Activated T-cell treated with anti-CD3 and anti-CD28 coated beads, Interleukin-2, amount 50 U/mL, for 1 hour (primary cell): ENCODE measurements around the gene COX6B2.

Experiments
- DNase-seq: peaks from one replicate; pipeline ENCODE4 v3.0.0-alpha.2; 2020

Gene COX6B2

DNA sequence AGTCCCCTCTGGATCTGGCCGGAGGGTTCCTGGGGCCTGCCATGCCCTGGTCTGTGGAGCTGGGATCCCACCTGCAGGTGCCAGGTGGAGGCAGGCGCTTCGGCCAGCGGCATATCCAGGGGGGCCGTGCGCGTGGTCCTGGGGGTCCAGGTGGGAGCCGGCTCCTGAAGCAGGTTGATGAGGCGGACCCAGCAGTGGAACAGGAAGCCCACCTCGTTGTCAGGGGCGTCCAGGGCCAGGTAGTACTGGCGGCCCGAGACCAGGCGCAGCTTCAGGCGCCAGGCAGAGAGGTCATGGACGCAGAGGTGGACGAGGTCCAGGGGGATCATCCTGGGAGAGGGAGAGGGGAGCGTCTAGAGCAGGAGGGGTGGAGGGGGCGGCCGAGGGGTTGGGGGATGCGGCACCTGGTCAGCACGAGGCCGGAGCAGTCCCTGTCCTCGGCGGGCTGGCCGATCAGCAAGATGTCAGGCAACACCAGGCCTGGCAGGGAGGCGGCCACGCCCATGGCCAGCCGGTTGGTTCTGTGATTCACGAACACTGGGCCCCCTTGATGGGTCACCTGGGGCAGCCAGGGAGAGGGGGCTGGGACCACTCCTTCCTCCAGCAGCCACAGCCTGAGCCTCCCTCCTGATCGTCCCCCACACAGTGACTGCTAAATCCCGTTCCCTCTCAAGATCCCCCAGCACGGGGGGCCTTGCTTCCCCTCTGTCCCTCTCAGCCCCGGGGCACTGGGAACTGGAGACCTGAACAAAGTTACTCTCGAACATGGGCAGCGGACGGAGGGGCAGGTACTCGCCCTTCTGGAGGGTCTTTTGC lies 7.9 kb upstream of the COX6B2 start:
- no peak for DNase-seq

DNA sequence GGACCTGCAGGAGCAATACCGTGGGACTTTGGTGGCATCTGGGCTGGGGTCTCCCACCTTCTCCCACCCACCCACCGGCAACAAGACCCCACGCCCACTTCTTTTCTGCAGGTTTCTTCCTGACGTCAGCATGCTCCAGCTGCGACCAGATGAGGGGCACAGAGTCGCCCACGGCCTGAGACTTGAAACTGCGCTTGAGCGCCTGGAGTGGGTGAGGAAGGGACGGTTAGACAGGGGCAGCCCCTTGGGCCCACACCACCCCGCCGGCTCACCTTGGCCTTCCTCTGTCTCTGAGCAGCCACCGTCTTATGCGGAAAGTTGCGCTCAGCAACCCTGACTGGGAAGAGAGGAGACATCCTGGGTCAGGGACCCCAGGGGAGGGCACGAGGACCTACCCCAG lies 6.4 kb upstream of the COX6B2 start:
- no peak for DNase-seq

DNA sequence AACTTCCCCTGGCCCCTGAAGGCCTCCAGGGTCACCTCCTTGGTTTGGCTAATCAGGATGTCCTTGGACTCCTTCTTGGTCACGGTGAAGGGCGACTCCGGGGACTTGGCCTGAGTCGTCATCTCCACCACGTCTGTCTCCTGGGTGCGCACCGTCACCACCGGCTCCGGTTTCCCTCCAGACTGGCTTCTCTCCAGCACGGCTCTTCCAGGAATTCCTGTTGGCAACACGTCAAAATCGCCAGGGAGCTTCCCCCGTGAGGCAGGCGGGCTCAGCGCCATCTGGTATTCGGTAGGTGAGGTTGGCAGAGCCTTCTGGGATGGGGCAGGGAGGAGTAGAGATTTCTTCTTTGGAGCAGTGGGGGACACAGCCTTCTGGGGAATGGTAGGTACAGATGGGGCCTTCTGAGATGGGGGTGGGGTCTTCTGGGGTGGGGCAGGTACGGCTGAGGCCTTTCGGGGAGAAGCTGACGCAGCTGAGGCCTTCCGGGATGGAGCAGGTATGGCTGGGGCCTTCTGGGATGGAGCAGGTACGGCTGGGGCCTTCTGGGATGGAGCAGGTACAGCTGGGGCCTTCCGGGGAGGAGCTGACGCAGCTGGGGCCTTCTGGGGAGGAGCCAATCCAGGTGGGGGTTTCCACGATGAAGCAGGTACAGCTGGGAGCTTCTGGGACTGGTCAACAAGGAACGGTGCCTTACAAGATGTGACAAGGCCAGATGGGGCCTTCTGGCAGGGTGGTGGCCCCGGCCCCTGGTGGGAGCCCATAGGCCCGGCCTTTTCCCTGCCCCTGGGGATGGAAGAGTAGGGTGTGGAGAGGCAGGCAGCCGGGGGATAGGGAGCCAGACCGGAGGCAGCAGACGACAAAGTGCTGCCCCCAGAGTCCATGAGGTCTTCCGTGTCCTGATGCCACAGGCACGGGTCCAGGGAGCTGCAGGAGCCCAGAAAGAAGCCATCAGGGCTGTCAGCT lies 4.7 kb upstream of the COX6B2 start:
- DNase-seq = no peak

DNA sequence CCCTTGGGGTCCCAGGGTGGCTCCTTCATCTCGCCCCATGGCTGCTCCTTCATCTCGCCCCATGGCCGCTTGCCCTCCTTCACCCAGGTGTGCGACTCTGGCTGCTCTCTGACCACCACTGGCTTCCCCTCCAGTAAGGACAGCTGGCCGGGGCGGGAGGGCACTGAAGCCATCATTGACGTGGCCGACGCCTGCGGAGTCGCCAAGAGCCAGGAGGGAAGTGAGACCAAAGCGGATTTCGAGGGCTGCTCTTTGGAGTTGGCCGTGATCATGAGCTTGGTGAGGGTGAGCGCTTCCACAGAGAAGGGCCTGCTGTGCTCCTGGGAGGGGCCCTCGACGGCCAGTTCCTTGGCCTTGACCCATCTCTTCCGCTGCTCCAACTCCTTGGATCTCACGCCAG lies 4.0 kb upstream of the COX6B2 start:
- DNase-seq = no peak

DNA sequence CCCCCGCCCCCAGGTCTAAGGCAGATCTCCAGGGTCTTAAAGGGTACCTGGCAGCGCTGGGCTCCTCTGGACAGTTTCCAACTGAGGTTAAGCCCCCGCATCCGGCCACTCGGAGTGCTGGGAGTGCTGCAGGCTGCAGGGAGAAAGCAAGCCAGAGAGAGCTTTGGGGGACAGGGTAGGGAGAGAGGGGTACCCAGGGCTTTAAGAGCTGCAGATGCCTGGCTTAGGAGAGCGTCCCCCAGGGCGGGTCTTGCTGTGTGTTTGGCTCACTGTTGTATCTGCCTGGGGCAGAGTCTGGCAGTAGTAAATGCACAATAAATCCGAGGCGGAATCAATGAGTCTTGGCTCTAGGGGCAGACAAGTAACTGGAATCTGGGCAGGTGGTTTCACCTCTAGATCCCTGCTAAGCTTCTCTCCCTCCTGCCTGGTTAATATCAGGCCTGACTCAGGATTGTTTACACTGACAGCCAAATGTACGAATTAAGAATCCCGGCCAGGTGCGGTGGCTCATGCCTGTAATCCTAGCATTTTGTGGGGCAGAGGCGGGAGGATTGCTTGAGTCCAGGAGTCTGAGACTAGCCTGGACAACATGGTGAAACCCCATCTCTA lies 798 bp upstream of the COX6B2 start:
- DNase-seq = no peak

DNA sequence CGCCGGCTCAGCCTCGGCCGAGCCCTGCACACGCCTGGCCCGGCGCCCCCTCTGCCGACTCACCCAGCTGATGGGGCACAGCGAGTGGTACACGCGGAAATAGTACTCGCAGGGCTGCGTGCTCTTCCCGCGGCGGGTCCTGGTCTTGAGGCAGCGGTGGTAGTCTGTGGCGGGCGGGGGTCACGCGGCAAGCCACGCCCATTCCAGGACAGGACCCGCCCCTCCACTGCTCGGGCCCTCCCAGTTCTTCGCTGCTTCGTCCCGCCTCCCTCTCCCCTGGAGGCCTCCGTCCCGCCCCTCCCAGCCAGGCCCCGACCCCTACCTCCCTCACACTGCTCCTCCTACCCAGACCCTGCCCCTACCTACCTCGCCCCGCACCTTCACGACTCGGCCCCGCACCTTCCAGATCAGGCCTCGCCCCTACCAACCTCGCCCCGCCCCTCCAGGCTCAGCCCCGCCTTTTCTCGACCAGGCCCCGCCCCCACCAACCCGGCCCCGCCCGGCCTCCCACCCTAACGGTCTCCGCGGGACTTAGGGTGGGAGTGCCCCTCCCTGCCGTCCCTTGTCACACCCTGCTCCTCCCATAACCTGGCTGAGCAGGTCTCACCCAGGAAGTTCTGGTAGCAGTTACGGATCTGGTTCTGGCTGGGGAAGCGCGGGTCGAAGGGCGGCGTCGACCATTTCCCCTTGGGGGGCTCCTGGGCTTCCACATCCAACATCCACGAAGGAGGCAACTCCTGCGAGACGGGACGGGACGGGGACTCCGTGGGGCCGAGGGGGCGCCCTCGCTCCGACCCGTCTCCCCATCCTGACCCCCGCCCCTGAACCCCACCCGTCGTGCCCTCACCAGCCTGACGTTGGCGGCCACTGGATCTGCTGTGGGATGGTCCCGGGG lies 469 bp downstream of the COX6B2 start:
- DNase-seq = peak; percentile 65

GRCh38 chr19:55353356-55353802 lies 1.1 kb downstream of the COX6B2 start:
- DNase-seq = no peak

DNA sequence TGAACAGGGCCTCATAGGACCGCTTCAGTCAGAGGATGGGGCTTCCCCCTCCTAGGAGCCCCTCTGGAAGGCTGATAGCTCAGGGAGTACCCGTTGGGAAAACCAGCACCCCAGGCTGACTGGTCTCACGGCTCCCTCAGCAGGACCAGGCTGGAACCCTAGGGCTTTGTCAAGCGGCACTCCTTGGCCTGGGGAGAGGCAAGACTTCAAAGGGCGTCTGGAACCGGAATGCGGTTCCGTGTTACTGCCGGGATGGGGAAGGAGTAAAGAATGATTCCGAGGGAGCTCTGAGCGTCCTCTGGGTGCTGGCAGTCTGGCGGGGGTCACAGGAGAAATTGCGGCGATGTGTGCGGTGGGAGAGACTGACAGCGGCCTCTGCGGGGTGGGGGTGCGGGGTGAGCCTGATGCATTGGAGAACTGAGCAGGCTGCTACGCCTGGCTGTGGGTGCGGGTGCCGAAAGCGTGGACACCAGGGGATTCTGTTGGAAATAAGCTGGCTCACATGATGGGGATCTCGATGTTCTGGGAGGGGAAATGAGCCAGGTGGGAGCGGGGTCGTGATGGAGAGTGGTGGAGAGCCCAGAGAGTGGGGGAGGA lies 1.9 kb downstream of the COX6B2 start:
- DNase-seq = no peak

DNA sequence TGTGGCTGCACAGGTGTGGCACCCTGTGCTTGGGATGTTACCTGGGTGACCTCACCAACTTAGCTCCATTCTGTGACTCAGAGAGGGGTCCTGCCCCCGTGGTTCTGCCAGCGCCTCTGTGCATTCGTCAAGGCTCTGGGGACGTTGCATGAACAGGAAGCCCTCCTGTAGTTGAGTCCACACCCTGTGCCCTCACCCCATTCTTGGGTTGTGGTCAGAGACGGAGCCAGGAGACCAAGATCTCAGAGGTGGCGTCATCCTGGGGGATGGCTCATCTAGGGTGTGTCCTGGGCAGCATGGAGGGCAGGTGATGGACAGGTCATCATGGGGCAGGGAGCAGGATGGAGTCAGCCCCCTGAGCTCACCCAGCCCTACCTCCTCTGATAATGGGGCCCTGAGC lies 2.5 kb downstream of the COX6B2 start:
- DNase-seq = no peak

GRCh38 chr19:55350620-55351315 lies 3.8 kb downstream of the COX6B2 start:
- no peak for DNase-seq

DNA sequence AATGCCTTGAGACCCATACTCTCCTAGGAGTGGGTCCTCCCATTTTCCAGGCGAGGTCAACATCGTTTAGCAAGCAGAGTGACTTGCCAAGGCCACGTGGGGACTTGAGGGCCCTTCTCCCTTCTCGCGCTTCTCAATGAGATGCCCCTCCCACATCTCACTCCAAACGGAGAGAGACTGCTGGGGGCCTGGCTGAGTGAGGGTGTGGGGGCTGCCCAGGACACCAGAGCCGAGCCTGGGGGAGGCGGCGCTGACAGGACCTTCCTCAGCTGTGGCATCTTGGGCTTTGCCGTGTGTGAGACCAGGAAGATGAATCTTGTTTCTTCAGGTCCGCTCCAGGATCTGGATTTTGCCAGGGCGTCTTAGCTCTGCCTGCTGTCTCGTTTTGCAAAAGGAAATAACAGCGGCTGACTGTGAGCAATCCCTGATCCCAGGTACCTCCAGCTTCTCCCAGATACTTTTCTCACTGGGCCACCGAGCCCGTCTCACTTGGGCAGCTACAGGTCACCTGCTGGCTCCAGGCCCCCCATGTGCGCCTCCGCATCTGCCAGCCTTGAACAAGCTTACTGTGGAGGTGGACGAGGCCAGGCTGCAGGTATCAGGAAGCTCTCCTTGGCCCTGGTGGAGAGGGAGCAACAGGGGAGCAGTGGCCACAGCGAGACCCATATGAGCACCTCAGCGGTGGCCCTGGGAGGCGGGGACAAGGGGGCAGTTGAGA lies 6.0 kb downstream of the COX6B2 start:
- no peak for DNase-seq

GRCh38 chr19:55347442-55348009 lies 7.0 kb downstream of the COX6B2 start:
- DNase-seq = no peak

DNA sequence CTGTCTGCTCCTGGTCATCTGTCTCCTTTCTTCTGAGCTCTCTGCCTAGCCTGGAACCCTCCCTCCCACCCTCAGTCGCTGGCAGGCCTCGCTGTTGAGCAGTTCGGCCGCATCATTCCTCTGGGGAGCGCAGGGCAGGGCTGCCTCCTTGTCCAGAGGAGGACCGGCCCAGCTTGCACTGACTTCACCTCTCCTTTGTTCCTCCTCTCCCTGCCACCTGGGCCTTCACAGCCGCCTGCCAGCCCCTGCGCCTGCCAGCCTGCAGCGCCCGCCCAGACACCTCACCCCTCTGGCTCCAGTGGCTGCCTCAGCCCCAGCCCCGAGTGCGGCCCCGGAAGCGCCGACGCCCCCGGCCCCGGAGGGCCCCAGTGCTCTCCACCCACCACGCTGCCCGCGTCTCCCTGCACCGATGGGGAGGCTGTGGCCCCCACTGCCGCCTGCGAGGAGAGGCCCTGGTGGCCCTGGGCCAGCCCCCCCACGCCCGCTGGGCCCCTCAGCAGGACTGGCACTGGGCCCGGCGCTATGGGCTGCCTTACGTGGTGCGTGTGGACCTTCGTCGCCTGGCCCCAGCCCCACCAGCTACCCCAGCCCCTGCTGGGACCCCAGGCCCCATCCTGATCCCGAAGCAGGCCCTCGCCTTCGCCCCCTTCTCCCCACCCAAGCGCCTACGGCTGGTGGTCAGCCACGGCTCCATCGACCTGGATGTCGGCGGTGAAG lies 7.6 kb downstream of the COX6B2 start:
- no peak for DNase-seq

GRCh38 chr19:55345818-55346724 lies 8.4 kb downstream of the COX6B2 start:
- no peak for DNase-seq

DNA sequence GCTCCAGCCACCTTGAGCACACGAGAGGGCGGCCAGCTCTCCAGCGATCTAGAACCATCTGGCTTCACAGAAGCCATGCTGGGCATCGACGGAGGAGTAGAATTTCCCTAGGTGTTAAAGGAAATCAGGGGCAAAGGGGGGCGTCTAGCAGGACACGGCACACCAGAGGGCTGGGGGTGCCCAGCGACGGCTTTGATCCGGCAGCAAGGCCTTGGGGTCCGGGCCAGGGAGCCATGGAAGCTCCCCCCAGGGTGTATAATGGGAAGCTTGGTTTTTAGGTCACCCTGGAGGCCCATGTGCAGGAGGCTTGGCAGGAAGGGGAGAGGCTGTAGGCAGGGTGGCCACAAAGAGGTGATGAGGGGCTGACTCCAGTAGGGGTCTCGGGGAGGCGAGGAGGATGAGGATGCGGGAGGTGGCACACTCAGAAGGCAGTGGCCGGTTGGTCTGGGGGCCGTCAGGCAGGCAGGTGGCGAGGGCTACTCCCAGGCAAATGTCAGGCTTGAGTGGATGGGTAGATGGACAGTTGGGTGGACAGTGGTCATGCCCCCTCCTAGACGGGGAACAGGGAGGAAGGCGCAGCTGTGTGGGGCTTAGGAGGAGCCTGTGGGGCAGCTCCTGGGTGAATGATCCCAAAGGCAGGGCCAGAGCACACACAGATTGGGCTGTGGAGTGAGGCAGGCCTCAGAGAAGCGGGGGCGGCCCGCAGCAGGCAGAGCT lies 9.3 kb downstream of the COX6B2 start:
- no peak for DNase-seq

DNA sequence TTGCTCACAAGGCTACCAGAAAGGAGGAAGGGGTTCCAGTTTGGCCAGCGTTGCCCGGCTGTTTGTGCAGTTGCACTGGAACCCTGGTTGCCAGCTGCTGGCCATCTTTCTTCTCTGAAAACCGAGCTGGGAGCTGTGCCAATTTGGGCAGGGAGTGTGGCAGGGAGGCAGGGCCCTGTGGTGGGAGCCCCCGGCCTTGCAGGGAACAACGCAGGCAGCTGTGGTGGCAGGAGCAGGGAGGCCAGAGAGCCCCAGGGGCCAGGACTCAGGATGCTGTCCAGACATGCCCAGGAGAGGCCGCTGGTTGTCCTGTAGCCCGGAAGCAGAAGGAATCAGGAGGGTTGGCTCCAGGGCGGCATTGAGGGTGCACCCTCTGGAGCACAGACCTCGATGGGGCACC lies 10.1 kb downstream of the COX6B2 start:
- DNase-seq = no peak
